ENCODE data around the gene ADGRF4.
"Not testable (repeated sequence)": the region's sequence is repeated elsewhere in the genome, so short reads cannot be mapped to it uniquely, and the experiment has no call there.

DNA sequence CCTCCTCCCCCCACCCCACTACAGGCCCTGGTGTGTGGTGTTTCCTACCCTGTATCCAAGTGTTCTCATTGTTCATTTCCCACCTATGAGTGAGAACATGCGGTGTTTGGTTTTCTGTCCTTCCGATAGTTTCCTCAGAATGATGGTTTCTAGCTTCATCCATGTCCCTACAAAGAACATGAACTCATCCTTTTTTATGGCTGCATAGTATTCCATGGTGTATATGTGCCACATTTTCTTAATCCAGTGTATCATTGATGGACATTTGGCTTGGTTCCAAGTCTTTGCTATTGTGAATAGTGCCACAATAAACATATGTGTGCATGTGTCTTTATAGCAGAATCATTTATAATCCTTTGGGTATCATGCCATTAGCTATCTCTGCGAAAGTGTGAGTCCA is 46.9 kb downstream of the ADGRF4 start:
- TF ChIP-seq CTCF (conservative IDR thresholded peaks at IDR 0.05 in 1 of 2, IDR thresholded peaks at IDR 0.05 in 1 of 2; ENCODE audit: extremely low read depth in 1 of 2, insufficient read depth in 1 of 2, low read depth in 1 of 2, low read length in 2 of 2); EZH2 (IDR thresholded peaks at IDR 0.05; ENCODE audit: borderline replicate concordance, low read length): not testable (repeated sequence)
